GM13976 (cell line): ENCODE measurements around the gene TNFRSF18.

Experiments used
- DNase-seq: peaks from one replicate; pipeline ENCODE4 v3.0.0; 2012; ENCODE audit warnings: low spot score
- CTCF ChIP-seq: IDR thresholded peaks from 2 replicates; pipeline ENCODE4 v1.5.1; 2012; ENCODE audit warnings: borderline replicate concordance, mild to moderate bottlenecking; ENCODE audit not compliant: insufficient read depth; ENCODE audit errors: extremely low read depth, missing control alignments, control extremely low read depth
- in situ Hi-C: fragments of 300-500 bp; cut with MboI; formaldehyde crosslinking; loops from one replicate; pipeline ENCODE4 v1.12.0; 2022; ENCODE audit warnings: low sequenced_read_pairs, mixed read lengths, inconsistent platforms; ENCODE audit not compliant: unreplicated experiment

The TNFRSF18 gene

DNA sequence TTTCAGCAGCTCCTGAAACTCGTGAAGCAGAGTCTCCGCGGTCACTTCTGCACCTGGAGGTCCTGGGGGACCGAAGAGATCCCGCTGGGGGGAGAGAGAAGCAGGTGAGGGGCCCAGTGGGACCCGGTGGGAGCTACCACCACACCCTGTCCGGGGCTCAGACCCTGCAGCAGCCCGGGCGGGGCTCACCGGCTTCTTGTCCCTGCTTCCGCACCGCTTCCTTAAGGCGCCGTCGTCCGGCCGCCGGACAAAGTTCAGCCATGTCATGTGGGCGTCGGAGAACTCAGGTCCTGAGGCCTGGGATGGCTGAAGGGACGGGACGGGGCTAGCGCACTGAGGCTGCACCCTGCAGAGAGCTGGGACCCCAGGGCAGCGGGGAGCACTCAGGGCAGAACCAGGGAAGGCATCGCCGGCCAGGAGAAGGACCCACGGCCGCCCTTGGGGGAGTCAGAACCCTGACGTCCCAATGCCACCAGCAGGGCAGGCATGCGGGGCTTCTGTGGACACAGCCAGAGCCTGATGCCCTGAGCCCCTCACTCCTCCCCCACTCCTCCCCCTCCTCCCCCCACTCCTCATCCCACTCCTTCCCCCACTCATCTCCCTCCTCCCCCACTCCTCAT lies 37.9 kb upstream of the TNFRSF18 start:
- no peak for DNase-seq
- in situ Hi-C loops, result no loop called here
- TF ChIP-seq CTCF, result no peak

DNA sequence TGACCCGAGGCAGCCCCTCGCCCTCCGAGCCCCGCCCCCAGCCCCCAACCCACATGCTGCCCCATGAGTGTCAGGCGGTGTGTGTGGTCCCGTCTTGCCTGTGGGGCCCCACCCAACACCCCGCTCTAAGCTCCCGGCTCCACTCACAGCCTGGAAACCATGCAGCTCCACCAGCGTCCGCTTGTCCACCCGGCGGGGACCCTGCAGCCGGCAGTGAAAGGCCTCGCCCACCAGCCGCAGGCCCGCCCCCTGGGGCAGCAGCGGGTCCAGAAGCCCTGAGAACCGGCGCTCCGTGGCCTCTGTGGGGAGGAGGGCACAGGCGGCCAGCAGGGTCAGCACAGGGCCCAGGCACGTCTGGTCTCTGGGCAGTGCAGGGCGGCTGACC lies 37.4 kb upstream of the TNFRSF18 start:
- no peak for TF ChIP-seq CTCF
- no peak for DNase-seq
- in situ Hi-C loops, result no loop called here

- no peak for DNase-seq
- no peak for TF ChIP-seq CTCF
- in situ Hi-C loops, result no loop called here
These were observed 36.9 kb upstream of the TNFRSF18 start for GRCh38 chr1:1243266-1243660.

- in situ Hi-C loops, result no loop called here
- DNase-seq, result no peak
- TF ChIP-seq CTCF, result no peak
These were observed 36.3 kb upstream of the TNFRSF18 start for GRCh38 chr1:1242461-1243265.

- no peak for DNase-seq
- in situ Hi-C loops, result no loop called here
- no peak for TF ChIP-seq CTCF
These were observed 35.3 kb upstream of the TNFRSF18 start for GRCh38 chr1:1241588-1242219.

- TF ChIP-seq CTCF, result no peak
- DNase-seq, result no peak
- in situ Hi-C loops, result no loop called here
These were observed 34.6 kb upstream of the TNFRSF18 start for GRCh38 chr1:1240822-1241587.
